Esophagus muscularis mucosa (tissue), 4 donors: Measurements from ENCODE around the gene CTIF.

Experiments
- CTCF ChIP-seq, 3 experiments: fragments of 200-600 bp in 2 of 3; fragments of 450-650 bp in 1 of 3; sonication (generic) in 2 of 3; IDR thresholded peaks; one replicate each; pipeline ENCODE4 v1.5.1; 2017 to 2019; ENCODE audit warnings: antibody characterized with exemption in 3 of 3, mild to moderate bottlenecking in 2 of 3, moderate library complexity in 1 of 3
- EP300 ChIP-seq: sonication (generic); formaldehyde crosslinking; IDR thresholded peaks from one replicate; pipeline ENCODE4 v1.6.1; 2017; ENCODE audit warnings: antibody characterized with exemption
- POLR2A ChIP-seq: fragments of 450-650 bp; IDR thresholded peaks from one replicate; pipeline ENCODE4 v1.6.1; 2017; ENCODE audit warnings: antibody characterized with exemption, moderate library complexity, mild to moderate bottlenecking, low read depth

DNA sequence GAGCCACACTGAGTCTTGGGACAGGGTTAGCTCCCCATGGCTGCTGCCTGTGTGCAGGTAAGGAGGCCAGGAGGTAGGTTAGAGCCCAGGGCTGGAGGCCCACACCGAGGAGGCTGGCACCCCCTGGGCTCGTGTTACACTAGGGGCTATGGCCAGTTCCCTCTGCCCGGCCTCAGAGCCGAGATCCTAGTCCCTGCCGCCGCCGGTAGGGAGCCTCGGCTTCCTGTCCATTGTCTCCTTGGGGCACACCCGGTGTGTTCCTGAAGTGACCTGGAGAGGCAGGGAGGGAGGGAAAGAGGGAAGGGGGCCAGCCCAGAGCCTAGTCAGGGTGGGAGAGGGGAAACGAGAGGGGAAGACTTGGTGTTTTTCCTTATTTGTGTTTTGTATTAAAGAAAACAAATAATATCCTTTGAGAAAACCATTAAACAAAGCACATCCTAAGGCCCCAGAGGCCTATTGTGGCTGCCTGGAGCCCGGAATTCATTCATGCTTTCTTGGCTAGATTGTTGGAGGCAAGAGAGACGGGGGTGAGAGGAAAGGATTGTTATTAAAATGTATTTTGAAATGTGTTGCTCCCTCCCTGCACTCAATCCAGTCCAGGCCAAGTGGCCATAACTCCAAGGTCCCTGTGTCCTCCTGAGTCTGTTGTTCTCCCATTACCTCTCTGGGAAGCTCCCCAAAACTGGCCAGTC, 170.7 kb downstream of the CTIF start:
- TF ChIP-seq CTCF (IDR thresholded peaks at IDR 0.05) (no peak), EP300 (no peak), POLR2A (no peak)
